PC-3 (cell line): Measurements from ENCODE around the gene ZFYVE28. TPM values are rescaled to one million over a fixed set of nuclear protein-coding genes. Genes with fewer than 3 reads are reported as not detected.

Source experiments
- ATAC-seq: fragments of 200-7000 bp; cut with Tn5 transposase; 2 replicates; pipeline ENCODE4 v1.9.1; 2020; ENCODE audit warnings: mild to moderate bottlenecking, moderate library complexity
- BruUV-seq: library from RNA; stranded (reverse); fragments of 400-500 nt; replicated peaks from 2 replicates; lab custom pipeline; 2021; lab: Mats Ljungman, UMichigan
- CTCF ChIA-PET: fragments of 300-600 bp; sonication (Branson Sonifier 250); formaldehyde crosslinking; loops from one replicate; lab custom pipeline; 2022; ENCODE audit warnings: antibody characterized with exemption; lab: Charles Lee
- POLR2A ChIA-PET: fragments of 300-600 bp; sonication (Branson Sonifier 250); formaldehyde crosslinking; loops from one replicate; lab custom pipeline; 2022; ENCODE audit warnings: antibody characterized with exemption; ENCODE audit not compliant: unreplicated experiment; lab: Charles Lee
- DNase-seq: peaks from one replicate; pipeline ENCODE4 v3.0.0-alpha.2; 2015
- H2AFZ ChIP-seq: fragments of 300-600 bp; sonication (generic); 2 replicates; pipeline ENCODE4 v1.6.0; 2016; ENCODE audit warnings: antibody characterized with exemption, low read length
- H3F3A ChIP-seq: fragments of 300-600 bp; sonication (generic); one replicate; pipeline ENCODE4 v1.6.0; 2017; ENCODE audit warnings: antibody characterized with exemption, low read length, control low read depth, mild to moderate bottlenecking; ENCODE audit not compliant: unreplicated experiment
- H3K27ac ChIP-seq: fragments of 300-600 bp; sonication (generic); 2 replicates; pipeline ENCODE4 v1.5.1; 2016; ENCODE audit warnings: mild to moderate bottlenecking, low read length
- H3K27me3 ChIP-seq: fragments of 300-600 bp; sonication (generic); 2 replicates; pipeline ENCODE4 v1.6.1; 2016; ENCODE audit warnings: low read length, mixed read lengths
- H3K36me3 ChIP-seq: fragments of 300-600 bp; sonication (generic); 2 replicates; pipeline ENCODE4 v1.6.1; 2016; ENCODE audit warnings: low read depth, mixed run types, low read length, mixed read lengths
- H3K4me1 ChIP-seq: fragments of 300-600 bp; sonication (generic); 2 replicates; pipeline ENCODE4 v1.5.1; 2016; ENCODE audit warnings: low read length; ENCODE audit not compliant: insufficient read depth
- H3K4me2 ChIP-seq: fragments of 300-600 bp; sonication (generic); 2 replicates; pipeline ENCODE4 v1.6.0; 2016; ENCODE audit warnings: low read length
- H3K4me3 ChIP-seq: fragments of 300-600 bp; sonication (generic); 2 replicates; pipeline ENCODE4 v1.5.1; 2016; ENCODE audit warnings: mild to moderate bottlenecking, low read length, mixed read lengths
- H3K79me2 ChIP-seq: fragments of 300-600 bp; sonication (generic); 2 replicates; pipeline ENCODE4 v1.6.1; 2017; ENCODE audit warnings: low read length, mixed read lengths
- H3K9ac ChIP-seq: fragments of 300-600 bp; sonication (generic); 2 replicates; pipeline ENCODE4 v1.6.0; 2016; ENCODE audit warnings: mild to moderate bottlenecking, low read length
- H3K9me2 ChIP-seq: fragments of 300-600 bp; sonication (generic); replicated peaks from 2 replicates; pipeline ENCODE4 v1.6.1; 2016; ENCODE audit warnings: mixed run types, low read length, mixed read lengths
- H3K9me3 ChIP-seq: fragments of 300-600 bp; sonication (generic); 2 replicates; pipeline ENCODE4 v1.6.1; 2016; ENCODE audit warnings: low read length, mixed read lengths
- H4K20me1 ChIP-seq: fragments of 300-600 bp; sonication (generic); 2 replicates; pipeline ENCODE4 v1.6.1; 2016; ENCODE audit warnings: low read length, mixed read lengths
- CTCF ChIP-seq: fragments of 300-600 bp; sonication (generic); conservative IDR thresholded peaks from 2 replicates; pipeline ENCODE4 v1.5.1; 2017; ENCODE audit warnings: antibody characterized with exemption, low read depth, mild to moderate bottlenecking, low read length
- EZH2 ChIP-seq: fragments of 300-600 bp; sonication (generic); IDR thresholded peaks from one replicate; pipeline ENCODE4 v1.6.1; 2017; ENCODE audit warnings: antibody characterized with exemption, mild to moderate bottlenecking, low read length; ENCODE audit not compliant: unreplicated experiment
- EZH2phosphoT487 ChIP-seq: fragments of 300-600 bp; sonication (generic); IDR thresholded peaks from 2 replicates; pipeline ENCODE4 v1.6.1; 2018; ENCODE audit warnings: mild to moderate bottlenecking, antibody characterized with exemption, low read length, borderline replicate concordance
- intact Hi-C: fragments of 100-400 bp; cut with micrococcal nuclease; formaldehyde crosslinking; loops from 2 replicates; pipeline ENCODE4 v1.9.0; 2023
- total RNA-seq: library from RNA; depleted of rRNA; stranded (reverse); fragments of >200 nt; gene quantifications from 2 replicates; pipeline ENCODE4 v1.2.3, GENCODE V29; 2014

ZFYVE28 gene
- total RNA-seq, 1 experiment from 2014 or later, result 8.0 TPM

GRCh38 chr4:2412885-2413716 lies 5.3 kb downstream of the ZFYVE28 start:
- POLR2A ChIA-PET, result interaction anchor here (0.5 to 0.6 kb wide), 2 partner anchors 92 to 545 kb away, joined by 5 to 10 read pairs; no protein-coding TSS in a partner anchor

GRCh38 chr4:2412534-2412884 lies 5.9 kb downstream of the ZFYVE28 start:
- no peak for TF ChIP-seq EZH2phosphoT487
- TF ChIP-seq EZH2, result no peak
- TF ChIP-seq CTCF, result no peak
- H2AFZ ChIP-seq, result peak overlapping the region; percentile 62
- no peaks in the 10 kb centered on the region for H3K9me3 ChIP-seq
- BruUV-seq, result no TSS peak
- POLR2A ChIA-PET, result no interaction called here
- no peaks in the 10 kb centered on the region for H3K36me3 ChIP-seq
- peaks cover 29% of the 10 kb centered on the region for H3K4me1 ChIP-seq
- H3K4me2 ChIP-seq, result peak overlapping the region; percentile 89
- H3K27me3 ChIP-seq, result no peaks in the 10 kb centered on the region; the same call in 1 of the 2 replicates
- peak overlapping the region; percentile 64 for H3K9ac ChIP-seq
- no peaks in the 10 kb centered on the region for H4K20me1 ChIP-seq
- peaks cover 14% of the 10 kb centered on the region for H3K79me2 ChIP-seq
- no peaks in the 10 kb centered on the region for H3F3A ChIP-seq
- CTCF ChIA-PET, result interaction anchor here (0.7 to 1.2 kb wide), 2 partner anchors 141 to 150 kb away, joined by 3 read pairs; partner anchors contain the start of gene MXD4
- H3K27ac ChIP-seq, result peak overlapping the region; percentile 88
- H3K9me2 ChIP-seq, result no peaks in the 10 kb centered on the region
- ATAC-seq, result peak; percentile 30
- intact Hi-C loops, result loop anchor here (10.0 kb wide), 1 partner anchor 52 kb away; the partner anchor contains the start of gene RNF4
- peak overlapping the region; percentile 64 for H3K4me3 ChIP-seq
- DNase-seq, result peak; percentile 54

More at GRCh38 chr4:2412885-2413716, 5.3 kb downstream of the ZFYVE28 start:
- BruUV-seq, result TSS peak; percentile 61
- no peaks in the 10 kb centered on the region for H3K9me3 ChIP-seq
- H3K4me3 ChIP-seq, result peak overlapping the region; percentile 64
- H3F3A ChIP-seq, result no peaks in the 10 kb centered on the region
- CTCF ChIA-PET, result interaction anchor here (0.7 to 1.2 kb wide), 4 partner anchors 21 to 151 kb away, joined by 3 to 4 read pairs (median 3); partner anchors contain the start of gene MXD4
- DNase-seq (peak; percentile 88), ATAC-seq (peak; percentile 88)
- peak overlapping the region; percentile 64 for H3K9ac ChIP-seq
- peak overlapping the region; percentile 88 for H3K27ac ChIP-seq
- H3K9me2 ChIP-seq, result no peaks in the 10 kb centered on the region
- TF ChIP-seq EZH2 (no peak), EZH2phosphoT487 (peak; percentile 96), CTCF (peak; percentile 50)
- intact Hi-C loops, result loop anchor here (10.0 kb wide), 1 partner anchor 52 kb away; the partner anchor contains the start of gene RNF4
- no peaks in the 10 kb centered on the region for H3K36me3 ChIP-seq
- no peaks in the 10 kb centered on the region for H4K20me1 ChIP-seq
- H3K4me2 ChIP-seq, result peak overlapping the region; percentile 89
- no peaks in the 10 kb centered on the region; the same call in 1 of the 2 replicates for H3K27me3 ChIP-seq
- peaks cover 34% of the 10 kb centered on the region for H3K4me1 ChIP-seq
- H3K79me2 ChIP-seq, result peaks cover 14% of the 10 kb centered on the region
- peak overlapping the region; percentile 62 for H2AFZ ChIP-seq
